Measurements from ENCODE around the gene TBCK.
"Not testable (repeated sequence)": the region's sequence is repeated elsewhere in the genome, so short reads cannot be mapped to it uniquely, and the experiment has no call there.

TBCK gene

DNA sequence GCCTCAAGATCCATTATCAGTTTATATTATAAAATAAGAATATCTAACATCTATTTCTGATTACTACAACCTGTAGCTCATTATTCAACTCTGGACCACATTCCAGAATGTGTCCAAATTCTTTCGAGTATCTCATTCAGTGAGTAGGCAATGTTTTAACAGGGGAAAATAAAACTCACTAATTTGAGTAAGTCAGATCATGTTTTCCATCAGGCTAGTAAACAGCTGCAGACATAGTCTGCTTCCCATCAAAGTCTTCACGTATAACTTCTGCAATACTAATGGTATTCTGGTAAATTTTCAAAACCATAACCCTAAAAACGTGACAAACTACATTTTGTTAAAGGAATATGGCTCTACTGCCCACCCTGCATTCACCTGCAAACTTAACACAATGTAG, 31.8 kb downstream of the TBCK start:
- DNase-seq = no peak
- ATAC-seq = no peak

DNA sequence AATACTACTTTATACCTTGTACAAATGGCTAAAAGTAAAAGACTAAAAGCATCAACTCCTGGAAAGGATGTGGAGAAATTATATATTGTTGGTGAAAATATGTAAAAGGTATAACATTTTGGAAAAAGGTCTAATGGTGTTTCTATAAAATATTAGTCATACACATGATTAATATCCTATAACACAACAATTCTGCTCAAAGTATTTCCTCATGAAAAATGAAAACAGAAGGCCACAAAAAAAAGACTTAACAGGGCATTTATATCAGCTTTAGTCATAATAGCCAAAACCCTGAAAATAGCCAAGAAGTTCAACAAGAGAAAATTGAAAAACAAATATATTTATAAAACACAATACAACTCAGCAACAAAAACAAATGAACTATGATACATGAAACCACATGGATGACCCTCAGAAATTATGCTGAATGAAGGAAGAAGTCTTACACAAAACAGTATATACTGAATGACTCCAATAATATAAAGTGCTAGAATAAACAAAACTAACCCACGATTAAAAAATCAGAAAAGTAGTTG, 38.8 kb downstream of the TBCK start:
- ATAC-seq (no peak), DNase-seq (no peak)

GRCh38 chr4:106273831-106274230, 42.2 kb downstream of the TBCK start:
- ATAC-seq = no peak
- DNase-seq = no peak

GRCh38 chr4:106270736-106271135, 45.3 kb downstream of the TBCK start:
- DNase-seq (no peak), ATAC-seq (no peak)

- no peak for DNase-seq
- ATAC-seq = no peak
Observed at GRCh38 chr4:106269711-106270110, 46.3 kb downstream of the TBCK start.

GRCh38 chr4:106268786-106269185, 47.2 kb downstream of the TBCK start:
- ATAC-seq (no peak), DNase-seq (no peak)

DNA sequence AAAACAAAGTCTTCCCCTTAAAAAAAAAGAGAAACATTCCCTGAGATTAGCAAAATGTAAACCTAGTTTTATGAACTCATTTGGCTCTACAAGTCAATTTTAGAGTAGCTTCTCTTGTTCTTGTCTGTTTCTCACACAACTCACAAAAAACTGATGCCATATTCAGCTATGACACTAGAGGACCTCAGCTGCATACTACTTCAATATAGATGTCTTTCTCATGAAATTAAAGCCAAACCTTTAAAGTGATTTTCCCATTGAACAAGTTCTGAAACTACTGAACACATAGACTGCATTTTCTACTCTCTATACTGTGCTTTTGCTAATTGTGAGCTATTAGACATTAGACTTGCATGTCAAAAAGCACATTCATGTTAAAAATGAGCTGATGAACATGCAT, 49.8 kb downstream of the TBCK start:
- DNase-seq (no peak), ATAC-seq (no peak)

GRCh38 chr4:106264331-106264728, 51.7 kb downstream of the TBCK start:
- ATAC-seq = no peak
- DNase-seq = no peak

- ATAC-seq (no peak), DNase-seq (no peak)
Observed at GRCh38 chr4:106263594-106264330, 52.2 kb downstream of the TBCK start.

- ATAC-seq (no peak), DNase-seq (no peak)
Observed at GRCh38 chr4:106261980-106262379, 54.0 kb downstream of the TBCK start.

DNA sequence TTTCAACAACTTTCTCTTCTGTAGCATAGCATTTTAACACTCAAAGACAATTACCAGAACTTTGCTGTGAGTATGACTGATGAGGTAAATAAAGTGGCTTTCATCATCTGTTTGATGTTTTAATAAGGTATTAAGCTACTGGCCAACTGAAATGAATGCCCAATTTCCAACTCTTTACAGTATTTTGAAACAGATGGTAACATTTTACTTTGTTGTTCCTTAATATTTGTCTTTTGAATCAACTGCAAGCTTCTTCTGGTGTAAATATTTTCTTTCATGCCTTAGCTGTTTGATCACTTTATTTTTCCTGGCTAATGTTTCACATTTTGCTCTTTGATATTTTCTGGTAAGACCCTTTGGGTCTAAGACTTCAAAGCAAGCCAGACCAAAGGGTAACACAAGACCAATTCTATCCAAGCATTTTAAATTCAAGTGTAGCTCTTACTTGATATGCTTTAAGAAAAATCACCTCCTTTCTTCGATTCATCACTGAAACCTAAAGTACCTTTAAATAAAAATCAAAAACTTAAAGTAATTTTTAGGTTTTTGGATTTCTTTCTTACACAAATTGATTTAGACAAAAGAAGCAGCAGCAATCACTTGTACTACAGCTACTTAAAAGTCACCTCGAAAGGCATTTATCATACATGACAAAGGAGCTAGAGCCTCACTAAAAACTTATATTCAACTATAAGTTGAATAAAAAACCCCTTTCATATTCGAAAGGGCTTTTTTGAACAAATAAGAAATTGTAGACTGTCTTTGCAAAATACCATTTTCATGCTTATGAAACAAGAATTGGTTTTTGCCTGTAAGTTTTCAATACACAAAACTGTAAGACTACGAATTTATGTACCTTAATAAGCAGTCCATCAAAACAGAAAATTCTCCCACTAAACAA, 57.6 kb downstream of the TBCK start:
- ATAC-seq (no peak), DNase-seq (no peak)

DNA sequence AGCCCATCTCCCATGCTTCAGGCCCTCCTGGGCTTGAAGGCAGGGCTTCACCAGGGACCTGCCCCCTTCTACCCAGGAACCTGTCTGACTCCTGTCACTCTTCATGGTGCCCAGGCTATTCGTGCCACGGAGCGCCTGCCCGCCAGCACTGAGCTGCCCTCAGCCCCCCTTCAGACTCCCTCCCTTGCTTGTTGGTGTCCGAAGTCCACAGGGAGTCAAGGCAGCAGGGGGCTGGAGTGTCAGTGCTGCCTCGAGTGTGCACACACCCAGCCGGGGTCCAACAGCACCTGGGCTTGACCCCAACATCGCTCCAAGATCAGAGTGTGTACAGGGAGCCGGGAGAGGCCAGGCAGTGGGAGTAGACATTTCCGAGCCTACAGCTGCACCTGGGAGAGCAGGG, 59.8 kb downstream of the TBCK start:
- ATAC-seq = no peak
- no peak for DNase-seq

- no peak for ATAC-seq
- no peak for DNase-seq
Observed at GRCh38 chr4:106255195-106255594, 60.8 kb downstream of the TBCK start.

DNA sequence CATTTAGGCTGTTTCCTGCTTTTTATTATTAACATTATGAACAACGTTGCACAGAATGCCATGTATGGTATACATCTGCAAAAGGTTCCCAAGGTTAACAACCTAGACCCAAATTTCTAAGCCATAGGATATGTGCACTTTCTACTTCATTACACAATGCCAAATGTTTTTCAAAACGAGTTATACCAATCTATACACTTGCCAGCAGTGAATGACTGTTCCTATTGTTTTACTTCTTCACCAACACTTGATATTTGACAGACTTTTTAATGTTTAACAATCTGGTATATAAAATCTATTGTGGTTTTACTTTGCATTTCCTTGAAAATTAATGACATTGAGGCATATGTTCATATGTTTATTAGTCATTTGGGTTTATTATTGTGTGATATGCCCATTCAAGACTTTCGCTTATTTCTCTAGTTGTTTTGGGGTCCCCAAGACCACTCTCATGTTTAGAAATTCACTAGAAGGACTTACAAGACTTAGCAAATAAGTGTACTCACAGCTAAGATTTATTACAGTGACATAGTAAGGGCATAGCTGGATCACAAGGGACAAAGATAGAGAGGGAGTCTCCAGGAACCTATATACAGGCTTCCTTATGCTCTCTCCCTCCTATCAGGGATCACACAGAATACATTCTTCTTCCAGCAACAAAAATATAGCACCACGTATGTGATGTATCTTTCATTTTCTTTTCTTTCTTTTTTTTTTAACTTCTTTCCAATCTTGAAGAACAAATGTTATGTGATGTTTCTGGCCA, 62.5 kb downstream of the TBCK start:
- ATAC-seq (no peak), DNase-seq (no peak)

GRCh38 chr4:106247600-106247999, 68.4 kb downstream of the TBCK start:
- ATAC-seq = no peak
- DNase-seq = no peak

DNA sequence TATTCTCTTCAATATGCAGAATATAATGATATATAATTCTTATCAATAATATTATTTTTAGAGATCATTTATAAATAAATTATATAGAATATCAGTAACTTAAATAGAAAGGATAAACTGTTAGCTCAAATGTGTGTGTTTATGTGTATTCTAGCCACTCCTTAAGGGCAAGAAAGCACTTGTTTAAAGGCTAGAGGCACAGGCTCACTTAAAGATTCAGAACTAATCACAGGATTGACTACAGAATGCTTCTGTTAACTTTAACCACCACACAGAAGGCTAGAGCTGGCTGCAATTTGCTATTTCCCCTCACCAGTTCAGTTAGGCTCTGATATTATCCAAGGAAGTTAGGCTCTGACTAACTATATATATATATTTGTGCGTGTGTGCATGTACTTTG, 69.6 kb downstream of the TBCK start:
- ATAC-seq = no peak

DNA sequence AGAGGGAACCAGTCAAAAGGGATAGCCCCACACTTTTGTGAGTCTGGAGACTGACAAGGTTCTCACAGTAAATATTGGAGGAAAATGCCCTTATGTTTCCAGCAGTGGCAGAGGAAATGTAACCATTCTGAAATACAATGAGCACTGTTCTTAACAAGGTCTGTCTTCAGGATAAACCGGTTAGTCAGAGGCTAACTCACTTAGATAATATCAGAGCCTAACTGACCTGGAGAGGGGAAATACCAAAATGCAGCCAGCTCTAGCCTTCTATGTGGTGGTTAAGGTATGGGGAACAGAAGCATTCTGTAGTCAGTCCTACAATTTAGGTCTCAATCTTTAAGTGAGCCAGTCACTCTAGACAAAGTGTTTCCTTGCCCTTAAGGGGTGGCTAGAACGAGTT, 70.8 kb downstream of the TBCK start:
- ATAC-seq (no peak), DNase-seq (no peak)

More for the DNA sequence above, 69.6 kb downstream of the TBCK start:
- DNase-seq = no peak

- ATAC-seq (no peak), DNase-seq (no peak)
Observed at GRCh38 chr4:106240699-106241098, 75.3 kb downstream of the TBCK start.

GRCh38 chr4:106238820-106239420, 77.1 kb downstream of the TBCK start:
- DNase-seq (no peak), ATAC-seq (peak; percentile 23)

GRCh38 chr4:106231931-106232330, 84.1 kb downstream of the TBCK start:
- DNase-seq (no peak), ATAC-seq (no peak)

GRCh38 chr4:106222548-106222947, 93.5 kb downstream of the TBCK start:
- ATAC-seq (no peak), DNase-seq (no peak)

DNA sequence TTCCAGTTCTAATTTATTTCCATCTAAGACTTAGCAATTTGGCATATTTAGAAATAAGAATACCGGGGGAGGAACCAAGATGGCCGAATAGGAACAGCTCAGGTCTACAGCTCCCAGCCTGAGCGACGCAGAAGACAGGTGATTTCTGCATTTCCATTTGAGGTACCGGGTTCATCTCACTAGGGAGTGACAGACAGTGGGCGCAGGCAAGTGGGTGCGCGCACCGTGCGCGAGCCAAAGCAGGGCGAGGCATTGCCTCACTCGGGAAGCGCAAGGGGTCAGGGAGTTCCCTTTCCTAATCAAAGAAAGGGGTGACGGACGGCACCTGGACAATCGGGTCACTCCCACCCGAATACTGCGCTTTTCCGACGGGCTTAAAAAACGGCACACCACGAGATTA, 102.7 kb downstream of the TBCK start:
- not testable (repeated sequence) for DNase-seq, ATAC-seq

Data from stimulated activated naive CD8-positive, alpha-beta T cell treated with anti-CD3 and anti-CD28 coated beads, Interleukin-15, Interleukin-2, amounts not matched to agents 100 U/mL and 50 U/mL, for 24 hours (primary cell).